A204.1 (cell line): ENCODE data around the gene ALG12.

Experiments used
- FAIRE-seq: peaks from 2 replicates; lab custom pipeline; 2012; peaks lifted over from hg19 to GRCh38; lab: Jason Lieb, UNC

The ALG12 gene

DNA sequence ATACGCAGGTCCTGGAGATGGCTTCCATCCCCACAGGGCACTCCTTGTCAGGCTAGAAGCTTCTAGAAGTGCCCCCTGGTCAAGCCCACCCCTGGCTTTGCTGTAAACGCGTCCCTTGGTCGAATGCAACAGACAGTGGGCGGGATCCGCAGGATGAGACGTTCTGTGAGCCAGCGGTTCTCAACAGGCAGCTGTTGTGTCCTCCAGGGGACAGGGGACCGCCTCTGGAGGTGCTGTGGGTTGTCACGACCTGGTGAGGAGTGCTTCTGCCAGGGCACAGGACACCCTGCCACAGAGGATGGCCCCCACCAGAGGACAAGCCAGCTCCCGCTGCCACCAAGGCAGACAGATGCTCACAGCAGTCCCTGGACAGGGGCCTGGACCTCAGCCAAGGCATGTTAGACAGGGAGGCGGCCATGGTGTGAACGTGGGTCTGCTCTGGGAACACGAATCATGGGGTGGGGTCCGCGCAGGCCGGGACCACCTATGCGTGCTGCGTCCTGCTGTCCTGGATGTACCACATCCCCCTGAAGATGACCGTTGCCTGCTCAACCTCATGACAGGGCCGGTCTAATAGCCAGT, 11.8 kb upstream of the ALG12 start:
- no peak for FAIRE-seq

DNA sequence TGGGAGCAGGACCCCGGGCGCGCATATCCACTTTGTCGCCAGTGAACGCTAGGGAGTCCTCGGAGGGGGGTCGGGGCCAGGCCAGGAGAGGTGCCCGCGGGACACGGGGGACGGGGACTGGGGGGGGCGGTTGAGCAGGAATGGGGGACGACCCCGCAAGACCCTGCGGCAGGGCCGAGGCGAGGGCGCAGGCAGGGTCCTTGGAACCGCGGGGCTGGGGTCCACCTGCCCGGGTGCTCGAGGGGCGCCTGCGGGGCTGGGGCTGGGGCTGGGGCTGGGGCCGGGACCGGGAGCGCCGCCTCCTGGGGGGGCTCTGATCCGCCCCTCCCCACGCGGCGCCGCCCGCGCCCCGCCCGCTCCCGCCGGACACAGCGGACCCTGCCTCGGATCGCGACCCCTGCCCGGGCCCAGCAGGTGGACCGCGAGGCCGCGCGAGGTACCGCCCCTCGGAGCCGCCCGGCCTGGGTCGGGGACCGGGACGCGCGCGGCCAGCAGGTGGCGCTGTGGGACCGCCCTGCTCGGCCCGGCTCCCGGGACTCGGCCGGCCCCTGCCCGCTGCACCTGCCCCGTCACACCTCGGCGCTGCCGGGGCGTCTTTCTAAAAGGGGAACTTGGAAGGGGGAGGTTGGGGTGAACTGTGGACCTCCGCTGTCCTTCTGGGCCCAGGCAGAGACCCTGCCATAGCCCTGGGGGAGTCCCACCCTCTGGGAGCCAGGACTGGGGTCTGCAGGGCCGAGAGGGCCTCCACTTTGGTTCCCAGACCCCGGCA, 11.2 kb upstream of the ALG12 start:
- no peak for FAIRE-seq

DNA sequence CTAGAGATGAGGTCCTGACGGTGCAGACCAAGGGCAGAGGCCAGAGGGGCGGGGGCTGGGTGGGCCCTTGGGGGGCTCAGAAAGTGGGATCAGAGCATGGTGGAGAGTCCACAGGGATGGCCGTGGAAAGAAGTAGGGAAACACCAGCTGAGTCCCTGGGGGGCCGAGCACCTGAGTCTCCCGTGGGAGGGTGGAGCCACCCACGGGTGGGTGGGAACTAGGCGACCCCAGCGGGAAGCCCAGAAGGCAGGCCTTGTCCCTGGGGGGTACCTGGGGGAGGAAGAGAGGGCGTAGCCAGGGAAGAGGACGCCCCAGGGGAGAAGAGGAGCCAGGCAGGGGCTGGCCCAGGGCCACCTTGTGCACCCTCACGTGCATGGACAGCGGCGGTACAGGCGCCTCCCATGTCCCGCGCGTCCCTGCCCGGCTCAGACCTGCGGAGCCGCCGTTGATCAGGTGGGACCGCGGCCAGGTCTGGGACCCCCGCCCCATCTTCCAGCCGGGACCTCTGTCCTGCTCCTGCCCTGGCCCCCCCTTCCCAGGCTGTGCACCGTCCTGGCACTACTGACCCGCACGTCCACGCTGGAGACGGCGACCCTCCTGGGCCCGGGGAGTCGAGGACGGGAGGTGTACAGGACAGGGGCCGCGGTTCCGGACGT, 10.4 kb upstream of the ALG12 start:
- no peak for FAIRE-seq

DNA sequence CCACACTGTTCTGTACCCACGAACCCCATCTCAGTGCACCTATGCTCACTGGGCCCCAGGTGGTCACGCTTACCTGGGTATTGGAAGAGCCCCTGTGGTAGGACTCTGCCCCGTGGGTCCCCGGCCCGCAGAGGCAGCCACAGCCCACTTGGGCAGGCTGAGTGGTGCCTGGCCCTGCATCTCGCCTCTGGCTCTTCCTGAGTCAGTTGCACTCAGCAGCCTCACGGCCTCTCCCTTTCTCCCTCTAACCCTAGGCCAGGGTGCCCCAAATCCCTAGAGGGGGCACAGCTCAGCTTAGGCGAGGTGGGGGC, 9.9 kb upstream of the ALG12 start:
- no peak for FAIRE-seq

DNA sequence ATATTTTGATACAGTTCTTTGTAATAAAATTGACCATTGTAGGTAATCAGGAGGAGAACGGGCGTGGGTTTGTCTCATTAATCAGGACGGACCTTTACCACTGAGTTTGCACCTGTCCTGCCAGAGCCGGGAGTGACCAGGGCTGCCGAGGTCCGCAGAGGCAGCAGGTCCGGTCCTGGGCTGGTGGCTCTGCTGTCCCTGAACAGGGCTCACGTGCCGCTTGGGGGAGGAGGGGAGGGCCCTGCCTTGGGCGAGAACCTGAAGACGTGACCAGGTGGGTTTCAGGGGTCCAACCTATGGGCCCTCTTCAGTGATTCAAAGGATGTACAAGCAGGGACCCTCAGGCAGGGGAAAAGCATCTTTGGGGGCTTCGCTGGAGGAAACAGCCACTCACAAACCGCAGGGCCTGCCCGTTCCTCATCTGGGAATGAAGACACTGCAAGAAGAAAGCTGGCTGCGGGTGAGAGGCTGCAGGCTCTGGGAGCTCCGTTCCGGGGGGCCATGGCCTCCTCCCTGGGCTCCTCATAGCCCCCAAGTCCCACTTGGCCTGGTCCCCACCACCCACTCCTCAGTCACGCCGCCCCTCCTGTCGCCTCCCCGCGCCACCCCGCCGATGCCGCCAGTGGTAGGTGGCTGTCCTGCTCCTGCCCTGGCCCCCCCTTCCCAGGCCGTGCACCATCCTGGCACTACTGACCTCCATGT, 9.4 kb upstream of the ALG12 start:
- no peak for FAIRE-seq

DNA sequence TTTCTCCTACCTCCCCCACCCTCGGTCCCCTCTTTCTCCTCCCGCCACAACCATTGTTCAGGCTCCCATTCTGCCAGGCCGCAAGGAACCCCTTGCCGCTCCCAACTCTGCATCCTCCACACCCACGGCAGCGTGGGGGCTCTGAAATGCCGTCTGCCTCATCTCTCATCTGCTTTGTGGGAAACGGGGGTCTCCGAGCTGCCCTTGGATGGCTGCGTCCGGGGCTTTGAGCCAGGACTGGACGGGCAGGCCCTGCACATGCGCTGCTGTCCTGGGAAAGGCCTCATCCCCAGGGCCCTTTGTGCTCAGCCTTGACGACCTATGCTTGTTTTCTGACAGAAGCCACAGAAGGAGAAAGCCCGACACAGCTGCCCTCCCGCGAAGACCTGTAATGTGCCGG, 8.7 kb upstream of the ALG12 start:
- no peak for FAIRE-seq

DNA sequence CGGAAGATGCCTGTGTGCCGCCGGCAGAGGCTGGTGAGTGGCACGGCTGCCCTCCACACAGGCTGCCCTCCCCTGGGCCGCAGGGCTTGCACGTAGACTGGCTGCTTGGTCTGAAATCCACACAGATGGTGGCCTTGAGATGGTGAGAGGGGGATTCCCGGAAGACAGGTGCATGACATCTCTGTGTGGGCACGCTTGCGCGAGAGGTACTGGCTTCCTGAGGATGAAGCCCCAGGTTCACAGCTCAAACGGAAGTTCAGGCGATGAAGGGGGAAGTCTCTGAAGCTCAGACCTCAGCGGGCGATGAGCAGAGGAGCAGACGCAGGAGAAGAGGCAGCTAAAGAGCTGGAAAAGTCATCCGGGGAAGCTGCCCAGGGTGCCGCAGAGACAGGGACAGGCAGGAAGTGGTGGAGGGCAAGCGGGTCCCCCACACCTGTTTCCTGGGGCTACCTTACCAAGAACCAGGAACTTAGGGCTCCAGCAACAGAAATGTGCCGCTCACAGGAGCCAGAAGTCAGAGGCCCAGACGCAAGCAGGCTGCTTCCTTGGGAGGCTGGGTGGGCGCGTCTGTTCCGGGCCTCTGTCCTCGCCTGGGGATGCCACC, 7.4 kb upstream of the ALG12 start:
- no peak for FAIRE-seq

DNA sequence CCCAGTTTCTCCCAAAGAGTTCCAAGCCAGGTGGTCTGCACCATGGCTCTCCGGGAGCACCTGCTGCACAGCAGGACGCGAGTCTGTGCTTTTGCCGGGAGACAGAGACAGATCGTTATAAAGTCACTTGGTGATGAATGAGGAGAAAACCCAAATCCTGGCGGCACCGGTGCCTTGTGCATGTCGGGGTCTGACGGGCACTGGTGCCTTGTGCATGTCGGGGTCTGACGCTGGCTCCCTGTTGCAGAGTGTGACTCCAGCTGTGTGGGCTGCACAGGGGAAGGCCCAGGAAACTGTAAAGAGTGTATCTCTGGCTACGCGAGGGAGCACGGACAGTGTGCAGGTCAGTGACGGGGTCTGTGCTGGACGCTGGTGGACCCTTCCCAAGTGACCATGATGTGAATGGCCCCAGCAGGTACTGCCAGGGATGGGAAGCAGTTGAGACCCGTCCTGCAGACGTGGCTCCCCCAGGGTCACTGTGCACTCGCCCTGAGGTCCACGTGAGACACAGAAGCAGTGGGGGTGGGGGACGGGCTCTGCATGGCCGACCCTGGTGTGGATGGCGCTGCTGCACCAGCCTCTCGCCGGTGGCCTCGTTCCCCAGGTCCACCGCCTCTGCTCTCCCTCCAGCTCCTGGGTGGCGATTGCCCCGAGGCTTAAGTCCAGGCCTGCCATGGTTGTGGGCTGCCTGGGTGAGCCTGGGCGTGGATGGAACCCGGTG, 6.0 kb upstream of the ALG12 start:
- no peak for FAIRE-seq

DNA sequence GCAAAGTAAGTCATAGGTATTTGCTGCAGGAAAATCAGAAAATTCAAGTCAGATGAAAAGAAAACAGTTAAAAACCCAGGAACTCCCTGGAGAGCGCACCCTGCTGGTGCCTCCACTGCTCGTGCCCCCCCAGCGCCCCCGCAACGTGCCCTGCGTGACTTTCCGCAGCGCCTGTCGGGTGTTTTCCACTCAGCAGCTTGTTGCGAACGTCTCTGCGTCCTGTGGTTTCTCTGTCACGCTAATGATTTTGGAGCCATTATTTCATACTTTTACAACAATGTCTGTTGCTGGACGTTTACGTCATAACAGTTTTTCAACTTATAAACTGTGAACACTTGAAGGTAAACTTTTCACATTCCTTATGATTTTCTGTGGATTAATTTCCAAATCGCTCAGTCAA, 5.2 kb upstream of the ALG12 start:
- no peak for FAIRE-seq

DNA sequence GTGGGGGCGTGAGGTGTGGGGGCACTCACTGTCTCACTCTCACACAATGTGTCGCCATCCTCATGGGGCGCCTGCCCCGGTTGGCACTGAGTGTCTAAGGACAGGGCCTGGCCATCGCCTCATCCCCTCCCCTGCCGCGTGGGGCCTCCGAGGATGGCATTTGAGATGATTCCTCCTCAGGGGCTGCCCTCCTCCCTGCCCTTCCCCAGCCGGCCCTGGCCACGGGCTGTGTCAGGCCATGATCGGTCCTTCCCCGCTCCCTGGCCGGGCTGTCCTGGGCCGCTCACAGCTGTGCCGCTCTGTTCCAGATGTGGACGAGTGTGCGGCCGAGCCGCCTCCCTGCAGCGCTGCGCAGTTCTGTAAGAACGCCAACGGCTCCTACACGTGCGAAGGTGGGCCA, 4.7 kb upstream of the ALG12 start:
- FAIRE-seq = no peak

DNA sequence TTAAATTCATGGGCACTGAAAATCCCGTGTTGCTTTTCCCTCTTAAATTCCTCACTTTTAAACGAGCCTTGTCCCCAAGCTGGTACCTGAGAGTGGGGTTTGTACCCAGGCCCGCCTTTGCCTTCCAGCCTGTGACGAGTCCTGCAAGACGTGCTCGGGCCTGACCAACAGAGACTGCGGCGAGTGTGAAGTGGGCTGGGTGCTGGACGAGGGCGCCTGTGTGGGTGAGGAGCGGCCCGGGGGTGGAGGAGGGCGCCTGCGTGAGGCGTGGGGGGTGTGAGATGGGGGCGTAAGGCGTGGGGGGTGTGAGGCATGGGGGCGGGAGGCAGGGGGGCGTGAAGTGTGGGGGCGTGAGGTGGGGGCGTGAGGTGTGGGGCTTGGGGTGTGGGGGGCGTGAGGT, 4.2 kb upstream of the ALG12 start:
- FAIRE-seq = no peak

DNA sequence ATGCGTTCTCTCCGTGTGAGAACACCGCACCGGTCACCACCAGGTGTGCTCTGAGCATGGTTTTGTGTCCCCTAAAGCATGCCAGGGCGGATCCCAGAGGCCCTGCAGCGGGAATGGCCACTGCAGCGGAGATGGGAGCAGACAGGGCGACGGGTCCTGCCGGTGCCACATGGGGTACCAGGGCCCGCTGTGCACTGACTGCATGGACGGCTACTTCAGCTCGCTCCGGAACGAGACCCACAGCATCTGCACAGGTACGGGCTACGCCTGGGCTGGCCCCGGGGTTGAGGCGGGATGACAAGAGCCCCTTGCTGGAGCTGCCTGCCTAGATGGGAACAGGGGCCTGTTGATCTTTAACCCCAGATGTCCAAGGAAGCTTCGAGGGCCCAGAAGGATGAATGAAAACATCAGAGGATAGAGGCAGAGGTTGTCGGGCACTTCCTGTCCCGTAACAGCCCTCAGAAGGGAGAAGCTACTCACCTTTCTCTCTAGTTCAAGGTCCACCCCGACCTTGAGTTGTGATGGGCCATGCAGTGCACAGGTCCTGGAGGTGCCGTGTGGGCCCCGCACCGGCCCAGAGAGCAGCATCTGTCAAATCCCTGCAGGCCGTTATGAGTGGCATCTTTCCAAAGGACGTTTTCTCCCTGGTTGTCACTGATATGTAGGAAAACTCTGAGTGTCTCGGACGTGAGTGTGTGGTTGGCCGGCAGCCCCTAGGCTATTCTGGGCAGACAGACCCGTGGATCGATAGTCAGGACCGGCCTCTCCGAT, 3.5 kb upstream of the ALG12 start:
- no peak for FAIRE-seq

DNA sequence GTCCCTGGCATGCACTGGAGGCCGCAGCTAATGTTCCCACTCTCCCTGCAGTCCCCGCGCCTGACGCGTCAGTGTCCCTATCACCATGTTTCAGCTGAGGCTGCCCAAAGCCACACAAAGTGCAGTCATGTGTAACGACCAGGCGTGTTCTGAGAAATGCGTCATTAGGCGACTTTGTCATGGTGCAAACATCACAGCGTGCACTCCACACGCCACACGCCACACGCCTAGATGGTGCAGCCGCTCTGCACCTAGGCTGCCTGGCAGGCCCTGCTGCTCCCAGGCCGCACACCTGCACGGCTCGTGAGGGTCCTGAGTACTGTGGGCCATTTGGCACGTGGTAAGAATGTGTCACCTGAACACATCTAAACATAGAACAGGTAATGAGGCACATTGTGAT, 2.6 kb upstream of the ALG12 start:
- no peak for FAIRE-seq

DNA sequence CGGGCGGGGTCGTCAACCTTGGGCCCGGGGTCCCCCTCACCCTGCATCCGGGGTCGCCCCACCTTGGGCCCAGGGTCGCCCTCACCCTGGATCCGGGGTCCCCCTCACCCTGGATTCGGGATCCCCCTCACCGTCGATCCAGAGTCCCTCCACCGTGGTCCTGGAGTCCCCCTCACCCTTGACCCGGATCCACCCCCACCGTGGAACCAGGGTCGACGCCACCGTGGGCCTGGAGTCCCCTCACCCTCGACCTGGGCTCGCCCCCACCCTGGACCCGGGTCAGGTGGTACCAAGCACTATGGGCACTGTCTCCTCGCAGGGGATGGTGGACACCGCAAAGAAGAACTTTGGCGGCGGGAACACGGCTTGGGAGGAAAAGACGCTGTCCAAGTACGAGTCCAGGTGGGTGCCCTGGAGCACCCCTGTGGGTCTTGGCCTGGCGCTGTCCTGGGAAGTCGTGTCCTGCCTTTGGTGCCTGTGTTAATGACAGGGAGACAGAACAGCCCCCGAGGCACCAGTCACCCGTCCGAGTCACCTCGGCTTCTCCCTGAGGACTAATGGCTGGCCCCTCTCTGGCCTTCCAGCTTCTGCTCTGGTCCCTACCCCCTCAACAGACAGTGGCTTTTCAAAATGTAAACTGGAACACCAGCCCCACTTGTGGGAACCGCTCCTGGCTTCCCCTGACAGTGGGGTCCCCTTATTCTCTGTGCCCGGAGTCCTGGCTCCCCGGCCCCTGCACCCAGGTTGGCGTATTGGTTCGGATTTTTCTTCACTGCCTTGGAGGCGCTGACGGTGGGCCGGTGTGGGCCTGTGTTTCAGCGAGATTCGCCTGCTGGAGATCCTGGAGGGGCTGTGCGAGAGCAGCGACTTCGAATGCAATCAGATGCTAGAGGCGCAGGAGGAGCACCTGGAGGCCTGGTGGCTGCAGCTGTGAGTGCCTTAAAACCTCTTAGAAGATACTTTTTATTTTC, 958 bp upstream of the ALG12 start:
- FAIRE-seq = no peak

DNA sequence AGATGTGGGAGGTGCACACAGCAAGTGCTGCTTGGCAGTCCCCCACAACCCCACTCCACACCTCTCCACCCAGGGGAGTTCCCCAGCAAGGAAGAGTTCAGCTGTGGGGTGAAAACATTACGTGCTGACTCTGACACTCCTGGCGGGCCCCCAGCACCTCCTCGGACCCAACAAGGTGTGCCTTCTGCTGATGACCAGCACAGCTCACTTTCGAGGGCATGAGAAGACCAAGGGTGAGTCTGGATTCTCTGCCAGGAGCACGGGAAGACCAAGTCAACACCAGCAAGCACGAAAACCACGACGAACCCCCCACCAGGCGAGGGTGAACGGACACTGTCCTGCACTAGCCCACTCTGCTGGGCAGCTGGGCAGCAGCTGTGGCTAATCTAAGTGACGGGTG, 1.4 kb downstream of the ALG12 start:
- no peak for FAIRE-seq

DNA sequence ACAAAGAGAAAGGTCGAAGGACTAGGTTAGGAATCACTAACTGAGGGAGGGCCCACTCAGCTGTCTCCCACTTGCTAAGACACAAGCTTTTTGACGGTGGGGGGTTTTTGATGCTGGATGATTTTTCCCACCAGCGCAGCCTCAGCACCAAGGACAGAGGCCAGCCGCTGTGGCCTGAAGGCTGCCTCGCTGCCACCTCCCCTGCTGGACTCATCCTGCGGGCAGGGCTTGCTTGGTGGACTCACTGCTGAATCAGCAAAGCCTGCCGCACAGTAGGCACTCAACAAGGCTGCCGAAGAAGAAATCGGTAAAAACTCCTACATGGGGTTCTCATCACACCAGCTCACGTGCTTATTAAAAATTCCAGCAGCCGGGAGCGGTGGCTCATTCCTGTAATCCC, 2.6 kb downstream of the ALG12 start:
- no peak for FAIRE-seq

DNA sequence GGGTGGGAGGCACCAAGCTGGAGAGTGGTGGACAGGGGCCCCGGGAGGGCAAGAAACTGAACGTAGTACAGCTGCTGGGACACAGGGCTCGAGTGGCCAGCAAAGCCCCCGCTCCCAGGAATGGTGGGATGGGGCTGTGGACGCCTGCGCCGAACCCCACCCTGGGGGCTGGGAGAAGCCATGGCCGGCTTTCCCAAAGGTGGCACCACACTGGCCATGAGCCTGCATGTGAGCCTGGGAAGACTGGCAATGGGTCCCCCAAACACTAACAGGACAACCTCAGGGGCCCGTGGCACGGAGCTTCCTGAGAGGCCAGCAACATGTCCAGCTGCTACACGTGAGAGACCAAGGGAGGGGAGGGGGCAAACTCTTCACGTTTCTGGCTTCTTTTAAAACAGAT, 4.0 kb downstream of the ALG12 start:
- FAIRE-seq = no peak

DNA sequence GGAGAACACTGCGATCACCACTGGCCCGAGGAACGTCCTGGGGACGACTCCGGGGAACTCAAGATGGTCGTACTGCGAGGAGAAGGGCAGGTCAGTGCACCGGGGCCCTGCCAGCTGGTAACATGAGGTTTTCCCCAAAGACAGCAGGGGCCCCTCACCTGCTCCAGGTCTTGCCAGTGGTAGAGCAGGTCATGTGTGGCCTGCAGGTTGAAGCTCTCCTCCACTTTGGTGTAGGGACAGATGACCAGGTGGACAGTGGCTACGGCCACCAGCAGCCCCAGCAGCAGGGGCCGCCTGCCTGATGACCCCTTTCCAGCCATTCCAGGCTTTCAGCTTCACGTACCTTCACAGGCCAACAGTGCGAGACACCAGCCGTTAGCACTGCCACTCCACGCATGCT, 4.8 kb downstream of the ALG12 start:
- FAIRE-seq = no peak

DNA sequence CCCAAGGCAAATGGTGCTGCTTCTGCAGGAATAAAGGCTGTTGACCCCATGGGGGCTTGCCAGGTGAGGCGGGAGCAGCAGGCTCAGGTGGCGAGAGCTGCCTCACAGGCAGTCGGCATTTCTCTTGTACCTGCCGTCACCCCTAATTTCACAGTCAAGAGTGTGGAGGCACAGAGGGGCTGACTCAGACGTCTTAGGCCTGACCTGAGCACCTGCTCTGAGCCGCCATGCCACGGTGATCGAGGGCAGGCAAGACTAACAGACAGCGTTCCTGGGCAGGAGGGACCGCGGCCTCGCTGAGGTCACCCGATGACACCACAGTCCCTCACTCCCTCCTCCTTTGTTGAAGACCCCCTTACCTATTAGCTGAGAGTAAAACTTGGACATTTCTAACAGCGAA, 5.2 kb downstream of the ALG12 start:
- no peak for FAIRE-seq

DNA sequence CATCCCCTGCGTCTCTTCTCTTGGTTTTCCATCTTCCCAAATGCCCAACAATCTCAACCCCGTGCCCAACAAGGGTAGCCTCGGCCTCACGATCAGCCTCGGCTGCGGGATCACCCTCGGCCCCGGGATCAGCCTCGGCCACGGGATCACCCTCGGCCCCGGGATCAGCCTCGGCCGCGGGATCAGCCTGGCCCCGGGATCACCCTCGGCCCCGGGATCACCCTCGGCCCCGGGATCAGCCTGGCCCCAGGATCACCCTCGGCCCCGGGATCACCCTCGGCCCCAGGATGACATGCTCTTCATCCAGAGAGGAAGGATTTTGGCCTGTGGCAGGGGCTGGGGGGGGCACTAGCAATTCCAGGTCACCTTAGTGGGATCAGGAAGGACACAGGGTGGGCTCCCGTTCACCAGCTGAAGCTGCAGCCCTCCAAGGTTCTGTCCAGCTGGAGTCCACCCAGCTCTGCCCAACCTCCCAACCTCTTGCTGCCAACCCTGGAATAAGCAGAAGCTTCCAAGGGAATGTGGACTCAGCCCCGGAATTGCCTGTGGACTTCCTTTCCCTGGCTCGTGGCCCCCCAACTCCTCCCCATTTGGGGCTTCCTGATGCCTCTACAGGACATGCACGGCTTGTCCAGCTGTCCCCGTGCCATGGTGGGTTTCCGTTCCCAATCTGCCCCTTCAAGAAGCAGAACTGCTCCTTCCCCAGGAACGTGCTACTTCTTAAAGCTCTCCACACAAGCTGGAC, 6.2 kb downstream of the ALG12 start:
- no peak for FAIRE-seq
